H4 (cell line): ENCODE measurements around the gene MCFD2. TPM values are rescaled to one million over a fixed set of nuclear protein-coding genes. Genes with fewer than 3 reads are reported as not detected.
A peak's percentile ranks its signal among the peaks of the same experiment; 100 is the strongest.
"Not testable (repeated sequence)": the region's sequence is repeated elsewhere in the genome, so short reads cannot be mapped to it uniquely, and the experiment has no call there.

Experiments
- DNase-seq: peaks from one replicate; pipeline ENCODE4 v3.0.0-alpha.2; 2015; ENCODE audit warnings: low spot score
- total RNA-seq: library from RNA; depleted of rRNA; stranded (reverse); fragments of >200 nt; shearing (Covaris generic); gene quantifications from 2 replicates; pipeline ENCODE4 v1.2.3, GENCODE V29; 2014

The MCFD2 gene
- total RNA-seq, 1 experiment from 2014 or later = 112 TPM

- no peak for DNase-seq
Measured at GRCh38 chr2:46902465-46902864, 13.1 kb downstream of the MCFD2 start.

GRCh38 chr2:46901611-46902010 is 14.0 kb downstream of the MCFD2 start:
- DNase-seq = no peak

GRCh38 chr2:46900381-46900780 is 15.2 kb downstream of the MCFD2 start:
- DNase-seq = no peak

- DNase-seq = no peak
Measured at GRCh38 chr2:46899053-46899452, 16.6 kb downstream of the MCFD2 start.

GRCh38 chr2:46898024-46898423 is 17.6 kb downstream of the MCFD2 start:
- DNase-seq = no peak

GRCh38 chr2:46893269-46893939 is 22.2 kb downstream of the MCFD2 start:
- no peak for DNase-seq

- no peak for DNase-seq
Measured at GRCh38 chr2:46891956-46892553, 23.6 kb downstream of the MCFD2 start.

GRCh38 chr2:46888421-46888952 is 27.1 kb downstream of the MCFD2 start:
- no peak for DNase-seq

- DNase-seq = no peak
Measured at GRCh38 chr2:46887028-46887885, 28.3 kb downstream of the MCFD2 start.

- DNase-seq = no peak
Measured at GRCh38 chr2:46886268-46887027, 29.2 kb downstream of the MCFD2 start.

- DNase-seq = no peak
Measured at GRCh38 chr2:46885376-46885775, 30.2 kb downstream of the MCFD2 start.

GRCh38 chr2:46879511-46879910 is 36.1 kb downstream of the MCFD2 start:
- DNase-seq = no peak

- DNase-seq = peak; percentile 33
Measured at GRCh38 chr2:46878886-46879285, 36.7 kb downstream of the MCFD2 start.

GRCh38 chr2:46878240-46878877 is 37.2 kb downstream of the MCFD2 start:
- DNase-seq = no peak

- DNase-seq = no peak
Measured at GRCh38 chr2:46877619-46878113, 37.9 kb downstream of the MCFD2 start.

GRCh38 chr2:46876741-46877384 is 38.7 kb downstream of the MCFD2 start:
- peak; percentile 83 for DNase-seq

GRCh38 chr2:46875962-46876689 is 39.5 kb downstream of the MCFD2 start:
- DNase-seq = not testable (repeated sequence)

- DNase-seq = no peak
Measured at GRCh38 chr2:46875226-46875899, 40.2 kb downstream of the MCFD2 start.

- DNase-seq = no peak
Measured at GRCh38 chr2:46874236-46874929, 41.2 kb downstream of the MCFD2 start.
